ENCODE measurements around the gene HYDIN.

GRCh38 chr16:71260995-71261394, 30.5 kb upstream of the HYDIN start:
- no peak for TF ChIP-seq POLR2A (IDR thresholded peaks at IDR 0.05)
- no peak for TF ChIP-seq CTCF (IDR thresholded peaks at IDR 0.05)
